ENCODE results near the gene AZU1. TPM values are rescaled to one million over a fixed set of nuclear protein-coding genes. Genes with fewer than 3 reads are reported as not detected.
"Not testable (repeated sequence)": the region's sequence is repeated elsewhere in the genome, so short reads cannot be mapped to it uniquely, and the experiment has no call there.

AZU1 gene
- polyA plus RNA-seq, 3 donors = 0.31 to 1.1 (median 0.83) TPM

- no peak for DNase-seq (ENCODE audit: low read depth in 3 of 3, low spot score in 2 of 3)
These were observed 41.9 kb downstream of the AZU1 start for GRCh38 chr19:869245-870177.

DNA sequence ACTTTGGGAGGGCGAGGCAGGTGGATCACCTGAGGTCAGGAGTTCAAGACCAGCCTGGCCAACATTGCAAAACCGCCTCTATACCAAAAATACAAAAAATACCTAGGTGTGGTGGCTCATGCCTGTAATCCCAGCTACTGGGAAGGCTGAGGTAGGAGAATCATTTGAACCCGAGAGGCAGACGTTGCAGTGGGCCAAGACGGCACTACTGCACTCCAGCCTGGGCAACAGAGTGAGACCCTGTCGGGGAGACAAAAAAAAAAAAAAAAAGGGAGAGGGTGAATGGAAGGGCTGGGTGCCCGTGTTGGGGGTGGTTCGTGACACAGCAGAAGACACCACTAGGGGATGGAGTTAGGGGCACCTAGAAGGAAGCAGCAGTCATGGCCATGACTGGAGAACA lies 42.7 kb downstream of the AZU1 start:
- DNase-seq (ENCODE audit: low read depth in 3 of 3, low spot score in 2 of 3) = no peak

- no peak for DNase-seq (ENCODE audit: low read depth in 3 of 3, low spot score in 2 of 3)
These were observed 43.3 kb downstream of the AZU1 start for GRCh38 chr19:870963-871401.

- DNase-seq (ENCODE audit: low read depth in 3 of 3, low spot score in 2 of 3) = no peak
These were observed 44.0 kb downstream of the AZU1 start for GRCh38 chr19:871446-872265.

DNA sequence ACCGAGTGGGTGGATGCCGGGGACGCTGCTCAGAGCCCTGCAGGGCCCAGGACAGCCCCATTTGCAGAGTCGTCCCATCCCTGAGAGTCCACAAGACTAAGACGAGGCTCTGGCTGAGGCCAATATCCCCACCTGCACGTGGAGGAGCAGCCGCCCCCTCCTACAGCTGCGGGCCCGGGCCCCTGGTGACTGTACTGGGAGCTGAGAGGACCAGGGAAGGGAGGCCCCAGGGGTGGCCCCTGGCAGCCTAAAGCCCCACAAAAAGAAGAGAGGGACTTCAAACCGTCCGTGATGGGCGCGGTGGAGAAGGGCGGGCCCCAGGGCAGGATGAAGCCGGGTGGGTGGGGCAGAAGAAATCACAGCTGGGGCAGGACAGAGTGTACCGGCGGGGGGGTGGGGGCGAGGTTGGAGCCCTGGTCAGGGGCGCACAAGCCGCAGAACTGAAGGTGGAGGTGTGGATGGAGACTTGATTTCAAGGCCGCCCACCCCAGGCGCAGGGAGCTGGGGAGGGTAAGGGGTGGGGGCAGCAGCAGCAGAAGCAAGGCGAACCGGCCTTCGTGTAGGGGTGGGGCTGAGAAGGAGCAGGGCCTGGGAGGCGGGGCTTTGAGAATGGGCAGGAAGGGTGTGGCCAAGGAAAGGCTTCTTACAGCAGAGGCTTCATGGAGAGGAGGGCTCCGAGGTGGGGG lies 44.8 kb downstream of the AZU1 start:
- DNase-seq (ENCODE audit: low read depth in 3 of 3, low spot score in 2 of 3) = no peak

DNA sequence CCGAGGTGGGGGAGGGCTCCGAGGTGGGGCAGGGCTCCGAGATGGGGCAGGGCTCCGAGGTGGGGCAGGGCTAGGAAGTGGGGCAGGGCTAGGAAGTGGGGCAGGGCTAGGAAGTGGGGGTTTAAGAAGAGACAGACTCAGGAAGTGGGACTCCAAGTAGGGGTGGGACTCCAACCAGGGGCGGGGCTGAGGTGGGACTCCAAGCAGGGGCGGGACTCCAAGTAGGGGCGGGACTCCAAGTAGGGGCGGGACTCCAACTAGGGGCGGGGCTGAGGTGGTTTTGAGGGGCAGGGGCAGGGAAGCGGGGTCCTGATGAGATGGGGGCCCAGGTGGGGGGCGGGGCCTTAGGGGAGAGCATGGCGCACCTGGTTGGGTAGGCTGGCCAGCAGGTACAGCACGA lies 45.4 kb downstream of the AZU1 start:
- no peak for DNase-seq (ENCODE audit: low read depth in 3 of 3, low spot score in 2 of 3)

- DNase-seq (ENCODE audit: low read depth in 3 of 3, low spot score in 2 of 3) = no peak
These were observed 46.0 kb downstream of the AZU1 start for GRCh38 chr19:873561-874041.

DNA sequence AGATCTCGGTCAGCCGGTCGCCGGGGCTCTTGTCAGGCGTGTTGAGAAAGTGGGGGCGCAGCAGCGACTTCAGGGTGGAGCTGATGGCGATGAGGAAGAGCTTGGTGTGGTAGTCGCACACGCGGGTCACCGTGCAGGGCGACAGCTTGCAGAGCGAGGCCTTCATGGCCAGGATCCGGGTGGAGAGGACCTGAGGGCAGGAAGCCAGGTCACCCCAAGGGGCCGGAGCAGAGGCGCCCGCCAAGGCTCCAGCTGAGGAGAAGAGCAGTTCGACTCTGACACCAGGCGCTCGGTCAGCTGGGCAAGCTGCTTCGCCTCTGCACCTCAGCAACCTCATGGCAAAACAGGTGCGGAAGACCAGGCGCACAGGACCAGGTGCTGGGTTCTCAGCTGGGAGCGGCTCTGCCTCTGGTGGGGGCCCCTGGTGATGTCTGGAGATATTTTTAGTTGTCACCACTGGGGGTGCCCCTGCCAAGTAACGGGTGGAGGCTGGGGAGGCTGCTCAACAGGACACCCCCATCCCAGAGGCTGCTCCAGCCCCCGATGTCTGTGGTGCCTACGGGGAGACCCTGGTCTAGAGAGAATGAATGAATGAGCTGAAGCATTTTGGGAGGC lies 47.7 kb downstream of the AZU1 start:
- no peak for DNase-seq (ENCODE audit: low read depth in 3 of 3, low spot score in 2 of 3)

DNA sequence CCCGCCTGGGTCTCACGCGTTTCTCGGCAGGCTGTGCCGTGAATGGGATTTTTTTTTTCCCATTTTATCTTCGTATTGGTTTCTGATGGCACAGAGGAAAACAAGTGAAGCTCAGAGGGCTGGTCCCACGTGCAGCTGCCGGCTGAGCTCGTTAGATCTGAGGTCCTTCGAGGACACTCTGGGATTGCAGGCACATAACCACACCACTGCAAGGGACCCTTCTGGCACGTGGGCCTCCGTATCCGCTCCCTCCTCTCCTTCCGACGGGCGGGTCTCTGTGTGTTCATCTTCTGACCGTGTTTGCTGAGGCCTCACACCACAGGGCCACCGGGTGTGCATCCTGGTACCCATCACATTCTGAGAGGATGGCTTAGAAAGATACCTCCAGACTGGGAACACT lies 48.5 kb downstream of the AZU1 start:
- DNase-seq (ENCODE audit: low read depth in 3 of 3, low spot score in 2 of 3) = no peak

DNA sequence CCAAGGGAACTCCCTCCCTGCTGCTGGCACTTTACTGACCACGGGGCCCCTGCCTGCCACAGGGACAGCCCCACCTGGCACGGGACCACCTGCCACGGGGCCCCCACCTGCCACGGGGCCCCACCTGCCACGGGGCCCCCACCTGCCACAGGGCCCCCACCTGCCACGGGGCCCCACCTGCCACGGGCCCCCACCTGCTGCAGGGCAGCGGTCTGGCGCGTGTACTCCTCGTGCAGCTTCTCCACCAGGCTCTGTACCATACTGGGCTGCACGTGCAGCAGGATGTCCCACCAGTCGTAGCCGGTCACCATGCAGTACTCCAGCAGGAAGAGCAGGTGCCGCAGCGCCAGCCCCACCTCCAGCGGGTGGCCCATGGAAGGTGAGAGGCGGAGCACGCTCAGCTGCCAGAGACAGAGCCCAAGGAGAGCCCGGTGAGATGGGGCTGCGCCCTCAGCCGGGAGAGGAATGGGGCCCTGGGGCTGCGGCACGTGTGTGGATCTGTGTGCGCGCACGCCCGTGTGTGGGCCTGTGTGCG lies 49.2 kb downstream of the AZU1 start:
- no peak for DNase-seq (ENCODE audit: low read depth in 3 of 3, low spot score in 2 of 3)

- DNase-seq (ENCODE audit: low read depth in 3 of 3, low spot score in 2 of 3) = not testable (repeated sequence)
These were observed 50.5 kb downstream of the AZU1 start for GRCh38 chr19:877992-878660.

DNA sequence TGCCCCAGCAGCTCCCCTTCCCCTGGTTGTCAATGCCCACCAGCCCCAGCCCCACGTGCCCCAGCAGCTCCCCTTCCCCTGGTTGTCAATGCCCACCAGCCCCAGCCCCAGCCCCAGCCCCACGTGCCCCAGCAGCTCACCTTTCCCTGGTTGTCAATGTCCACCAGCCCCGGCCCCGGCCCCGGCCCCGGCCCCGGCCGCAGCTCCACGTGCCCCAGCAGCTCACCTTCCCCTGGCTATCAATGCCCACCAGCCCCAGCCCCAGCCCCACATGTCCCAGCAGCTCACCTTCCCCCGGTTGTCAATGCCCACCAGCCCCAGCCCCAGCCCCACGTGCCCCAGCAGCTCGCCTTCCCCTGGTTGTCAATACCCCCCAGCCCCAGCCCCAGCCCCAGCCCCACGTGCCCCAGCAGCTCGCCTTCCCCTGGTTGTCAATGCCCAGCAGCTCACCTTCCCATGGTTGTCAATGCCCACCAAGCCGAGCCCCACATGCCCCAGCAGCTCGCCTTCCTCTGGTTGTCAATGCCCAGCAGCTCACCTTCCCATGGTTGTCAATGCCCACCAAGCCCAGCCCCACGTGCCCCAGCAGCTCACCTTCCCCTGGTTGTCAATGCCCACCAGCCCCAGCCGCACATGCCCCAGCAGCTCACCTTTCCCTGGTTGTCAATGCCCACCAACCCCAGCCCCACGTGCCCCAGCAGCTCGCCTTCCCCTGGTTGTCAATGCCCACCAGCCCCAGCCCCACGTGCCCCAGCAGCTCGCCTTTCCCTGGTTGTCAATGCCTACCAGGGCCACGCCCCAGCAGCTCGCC lies 51.3 kb downstream of the AZU1 start:
- DNase-seq (ENCODE audit: low read depth in 3 of 3, low spot score in 2 of 3) = not testable (repeated sequence)

GRCh38 chr19:879711-880438 lies 52.2 kb downstream of the AZU1 start:
- DNase-seq (ENCODE audit: low read depth in 3 of 3, low spot score in 2 of 3) = no peak

Other genes with a start within 250 kb of the AZU1 start
- gene HCN2, start 238.0 kb upstream of the AZU1 start, polyA plus RNA-seq (ENCODE audit: insufficient read length in 3 of 3) = under 1 TPM; 0.17 to 0.25 (median 0.24) TPM
- gene POLRMT, start 194.3 kb upstream of the AZU1 start, polyA plus RNA-seq (ENCODE audit: insufficient read length in 3 of 3) = 10 to 100 TPM; 55.5 to 58.1 (median 56.1) TPM
- under 1 TPM; 0.32 to 0.42 (median 0.35) TPM for gene FGF22, start 188.0 kb upstream of the AZU1 start, polyA plus RNA-seq (ENCODE audit: insufficient read length in 3 of 3)
- gene RNF126, start 164.6 kb upstream of the AZU1 start, polyA plus RNA-seq (ENCODE audit: insufficient read length in 3 of 3) = 10 to 100 TPM; 18.8 to 22.9 (median 21.4) TPM
- 10 to 100 TPM; 15.1 to 16.2 (median 16.2) TPM for gene FSTL3, start 151.4 kb upstream of the AZU1 start, polyA plus RNA-seq (ENCODE audit: insufficient read length in 3 of 3)
- gene PRSS57, start 132.4 kb upstream of the AZU1 start, polyA plus RNA-seq (ENCODE audit: insufficient read length in 3 of 3) = under 1 TPM; 0.13 to 0.19 (median 0.15) TPM
- 10 to 100 TPM; 62.7 to 78.6 (median 77.9) TPM for gene PALM, start 118.9 kb upstream of the AZU1 start, polyA plus RNA-seq (ENCODE audit: insufficient read length in 3 of 3)
- gene MISP, start 76.7 kb upstream of the AZU1 start, polyA plus RNA-seq (ENCODE audit: insufficient read length in 3 of 3) = 1 to 10 TPM; 6.4 to 7.6 (median 6.5) TPM
- gene PTBP1, start 30.4 kb upstream of the AZU1 start, polyA plus RNA-seq (ENCODE audit: insufficient read length in 3 of 3) = 100 to 1,000 TPM; 356 to 395 (median 364) TPM
- gene PLPPR3, start 5.9 kb upstream of the AZU1 start, polyA plus RNA-seq (ENCODE audit: insufficient read length in 3 of 3) = 10 to 100 TPM in 2 of 3 donors, 1 to 10 TPM in 1; 9.5 to 12.3 (median 11.1) TPM
- 1 to 10 TPM in 1 of 3 donors, under 1 TPM in 2; 0.32 to 1.6 (median 0.78) TPM for gene PRTN3, start 13.2 kb downstream of the AZU1 start, polyA plus RNA-seq (ENCODE audit: insufficient read length in 3 of 3)
- under 1 TPM in 2 of 3 donors, not detected in 1; 0.29 to 0.51 TPM for gene ELANE, start 24.5 kb downstream of the AZU1 start, polyA plus RNA-seq (ENCODE audit: insufficient read length in 3 of 3)
- gene CFD, start 31.8 kb downstream of the AZU1 start, polyA plus RNA-seq (ENCODE audit: insufficient read length in 3 of 3) = 1 to 10 TPM; 1.4 to 2.0 (median 2.0) TPM
- 10 to 100 TPM; 41.8 to 54.4 (median 43.9) TPM for gene MED16, start 65.3 kb downstream of the AZU1 start, polyA plus RNA-seq (ENCODE audit: insufficient read length in 3 of 3)
- gene RNU6-9, start 65.6 kb downstream of the AZU1 start, polyA plus RNA-seq (ENCODE audit: insufficient read length in 3 of 3) = not detected
- 10 to 100 TPM; 32.0 to 37.7 (median 34.1) TPM for gene R3HDM4, start 85.4 kb downstream of the AZU1 start, polyA plus RNA-seq (ENCODE audit: insufficient read length in 3 of 3)
- gene KISS1R, start 89.5 kb downstream of the AZU1 start, polyA plus RNA-seq (ENCODE audit: insufficient read length in 3 of 3) = under 1 TPM; 0.19 to 0.67 (median 0.43) TPM
- gene ARID3A, start 98.2 kb downstream of the AZU1 start, polyA plus RNA-seq (ENCODE audit: insufficient read length in 3 of 3) = 10 to 100 TPM; 16.2 to 18.9 (median 17.1) TPM
- gene WDR18, start 156.5 kb downstream of the AZU1 start, polyA plus RNA-seq (ENCODE audit: insufficient read length in 3 of 3) = 10 to 100 TPM; 31.1 to 34.6 (median 34.3) TPM
- under 1 TPM; 0.37 to 0.38 (median 0.37) TPM for gene GRIN3B, start 172.6 kb downstream of the AZU1 start, polyA plus RNA-seq (ENCODE audit: insufficient read length in 3 of 3)
- gene TMEM259, start 193.3 kb downstream of the AZU1 start, polyA plus RNA-seq (ENCODE audit: insufficient read length in 3 of 3) = 100 to 1,000 TPM in 1 of 3 donors, 10 to 100 TPM in 2; 86.9 to 103 (median 93.5) TPM
- not detected for gene RNU6-2, start 193.7 kb downstream of the AZU1 start, polyA plus RNA-seq (ENCODE audit: insufficient read length in 3 of 3)
- 100 to 1,000 TPM; 151 to 175 (median 158) TPM for gene CNN2, start 198.8 kb downstream of the AZU1 start, polyA plus RNA-seq (ENCODE audit: insufficient read length in 3 of 3)
- gene ABCA7, start 212.3 kb downstream of the AZU1 start, polyA plus RNA-seq (ENCODE audit: insufficient read length in 3 of 3) = 1 to 10 TPM; 6.1 to 6.6 (median 6.5) TPM
- gene ARHGAP45, start 239.3 kb downstream of the AZU1 start, polyA plus RNA-seq (ENCODE audit: insufficient read length in 3 of 3) = 10 to 100 TPM in 1 of 3 donors, 1 to 10 TPM in 2; 7.2 to 10.6 (median 9.1) TPM

Data from right renal cortex interstitium (tissue), 3 donors.